Stimulated activated CD4-positive, alpha-beta T cell treated with anti-CD3 and anti-CD28 coated beads, TNF-alpha, amount 100 ng/mL, for 24 hours (primary cell): ENCODE results near the gene SCAP.
"Not testable (repeated sequence)": the region's sequence is repeated elsewhere in the genome, so short reads cannot be mapped to it uniquely, and the experiment has no call there.

Experiments used
- DNase-seq, 3 experiments: peaks; one replicate each; pipeline ENCODE4 v3.0.0-alpha.2; 2020; ENCODE audit warnings: low read depth in 3 of 3

SCAP gene

GRCh38 chr3:47475570-47476329 is at the start of gene SCAP:
Gene SCAP (minus strand): TSS chr3:47475941. CDS start chr3:47442993, 32,948 bp downstream.
- peak; percentile 93 to 94 (median 94) for DNase-seq

DNA sequence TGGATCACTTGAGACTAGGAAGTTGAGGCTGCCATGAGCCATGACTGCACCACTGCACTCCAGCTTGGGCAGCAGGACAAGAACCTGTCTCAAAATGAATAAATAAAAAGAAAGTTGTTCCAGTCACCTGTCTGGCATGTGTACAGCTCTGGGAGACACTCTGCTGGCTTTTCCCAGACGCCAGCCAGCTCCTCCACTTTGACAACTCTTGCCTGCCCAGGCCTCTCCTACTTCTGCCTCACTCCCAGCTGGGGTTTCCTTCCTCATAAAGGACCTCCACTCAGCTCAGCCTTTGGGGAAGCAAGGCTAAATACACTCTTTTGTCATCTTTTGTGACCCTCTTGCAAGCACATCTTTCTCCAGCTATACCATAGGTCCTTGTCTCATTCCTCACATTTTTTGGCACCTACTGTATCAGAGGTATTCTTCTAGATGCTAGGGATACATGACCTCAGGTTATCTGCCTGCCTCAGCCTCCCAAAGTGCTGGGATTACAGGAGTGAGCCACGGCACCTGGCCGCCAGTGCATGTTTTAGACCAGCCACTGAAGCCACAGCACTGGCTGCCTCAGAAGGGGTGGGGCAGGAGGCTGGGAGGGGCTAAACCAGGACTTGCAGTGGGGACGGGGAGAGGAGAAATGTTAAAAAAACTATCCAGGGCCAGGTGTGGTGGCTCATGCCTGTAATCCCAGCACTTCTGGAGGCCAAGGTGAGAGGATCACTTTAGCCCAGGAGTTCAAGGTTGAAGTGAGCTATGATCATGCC is 47.8 kb upstream of the SCAP start:
- DNase-seq: no peak

DNA sequence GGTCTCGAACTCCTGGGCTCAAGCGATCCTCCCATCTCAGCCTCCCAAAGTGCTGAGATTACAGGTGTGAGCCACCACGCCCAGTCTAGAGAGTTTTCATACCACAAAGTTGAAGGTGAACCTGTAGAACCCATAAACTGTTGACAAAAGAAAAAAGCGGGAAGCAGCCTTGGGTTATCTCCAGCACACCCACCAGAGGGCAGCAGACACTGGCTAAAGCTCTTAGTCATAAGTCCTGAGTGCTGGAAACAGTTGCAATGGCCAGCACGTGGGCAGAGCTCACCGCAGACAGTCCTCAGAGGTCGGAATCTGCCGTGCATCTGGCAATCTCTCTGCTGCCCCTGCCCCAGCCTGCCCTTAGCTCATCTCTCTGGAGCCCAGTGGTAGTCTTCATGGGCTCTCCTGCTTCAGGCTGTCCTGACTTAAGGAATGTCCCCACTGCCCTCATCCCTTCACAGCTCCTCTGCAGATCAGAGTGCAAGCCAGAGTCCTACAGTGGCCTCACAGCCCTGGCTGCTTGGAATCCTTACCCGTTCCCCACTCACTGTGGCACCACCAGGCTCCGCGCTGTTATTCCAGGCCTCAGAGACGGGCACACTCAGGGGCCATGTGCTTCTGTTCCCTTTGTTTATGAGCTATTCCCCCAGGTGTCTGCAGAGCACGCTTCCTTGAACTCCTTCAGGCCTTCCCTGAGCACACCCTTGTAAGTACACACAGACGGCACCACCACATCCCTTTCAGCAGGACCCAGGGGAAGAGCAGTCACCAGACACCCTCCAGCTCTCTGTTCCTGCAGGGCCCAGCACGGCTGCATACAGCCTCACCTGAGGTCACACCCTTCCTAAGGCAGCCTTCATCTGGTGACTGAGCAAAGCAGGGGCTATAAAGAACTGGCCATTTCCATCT is 46.6 kb upstream of the SCAP start:
- peak; percentile 44 to 79 (median 62) for DNase-seq

- no peak for DNase-seq
Observed at GRCh38 chr3:47520756-47521155, 45.0 kb upstream of the SCAP start.

GRCh38 chr3:47517937-47518336 is 42.2 kb upstream of the SCAP start:
- DNase-seq: no peak

- no peak for DNase-seq
Observed at GRCh38 chr3:47515864-47516319, 40.2 kb upstream of the SCAP start.

DNA sequence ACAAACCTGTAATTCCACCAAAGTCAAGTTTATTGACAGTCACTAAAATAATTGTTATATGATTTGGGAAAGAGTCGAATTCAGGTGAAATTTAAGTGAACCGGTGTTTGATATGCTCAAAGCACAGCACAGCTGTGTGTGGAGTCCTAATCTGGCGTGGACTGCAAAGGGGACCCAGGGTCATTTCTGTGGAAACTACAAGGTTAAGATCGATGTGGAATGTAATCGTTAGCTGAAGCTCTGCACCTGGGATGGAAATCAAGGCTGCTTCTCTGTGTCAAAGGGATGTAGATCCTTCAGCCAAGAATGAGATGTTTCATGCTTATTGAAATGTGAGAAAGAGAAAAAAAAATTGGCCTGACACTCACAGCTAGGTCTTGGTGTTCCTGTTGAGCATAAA is 39.4 kb upstream of the SCAP start:
- DNase-seq: no peak

GRCh38 chr3:47513125-47513929 is 37.6 kb upstream of the SCAP start, which contains the start of gene ELP6:
Gene ELP6 (minus strand): TSS chr3:47513712. CDS start chr3:47513590, 122 bp downstream.
- peak; percentile 93 to 97 (median 93) for DNase-seq

GRCh38 chr3:47512416-47513124 is 36.8 kb upstream of the SCAP start:
- peak in 1 of 3 experiments; percentile 19 for DNase-seq

DNA sequence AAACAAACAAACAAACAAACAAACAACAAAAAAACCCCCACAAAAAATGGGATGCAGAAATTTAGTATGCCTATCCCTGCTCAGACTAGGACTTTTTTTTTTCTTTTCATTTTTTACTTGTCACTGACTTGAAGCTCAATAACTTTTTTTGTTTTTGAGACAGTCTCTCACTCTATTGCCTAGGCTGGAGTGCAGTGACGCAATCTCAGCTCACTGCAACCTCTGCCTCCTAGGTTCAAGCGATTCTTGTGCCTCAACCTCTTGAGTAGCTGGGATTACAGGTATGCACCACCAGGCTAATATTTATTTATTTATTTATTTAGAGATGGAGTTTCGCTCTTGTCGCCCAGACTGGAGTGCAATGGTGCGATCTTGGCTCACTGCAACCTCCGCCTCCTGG is 29.5 kb upstream of the SCAP start:
- DNase-seq: not testable (repeated sequence)

GRCh38 chr3:47504113-47504512 is 28.4 kb upstream of the SCAP start:
- DNase-seq: no peak

DNA sequence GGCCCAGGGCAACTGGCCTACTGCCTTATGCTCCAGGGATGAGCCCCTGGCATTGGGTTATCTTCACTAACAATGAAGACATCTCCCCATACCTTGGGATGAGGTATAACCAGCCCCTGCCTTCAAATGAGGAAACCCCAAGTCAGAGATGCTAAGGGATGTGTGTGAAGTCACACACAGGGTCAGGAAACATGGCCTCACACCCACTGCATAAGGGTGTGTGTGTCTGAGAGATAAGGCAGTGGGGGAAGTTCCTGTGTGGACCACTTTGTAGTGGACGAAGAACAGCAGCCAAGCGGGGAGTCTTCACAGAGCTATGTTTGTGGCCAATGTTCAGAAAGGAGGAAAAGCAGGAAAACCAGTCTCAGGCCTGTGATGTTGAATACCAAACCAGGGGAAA is 27.3 kb upstream of the SCAP start:
- DNase-seq: no peak

DNA sequence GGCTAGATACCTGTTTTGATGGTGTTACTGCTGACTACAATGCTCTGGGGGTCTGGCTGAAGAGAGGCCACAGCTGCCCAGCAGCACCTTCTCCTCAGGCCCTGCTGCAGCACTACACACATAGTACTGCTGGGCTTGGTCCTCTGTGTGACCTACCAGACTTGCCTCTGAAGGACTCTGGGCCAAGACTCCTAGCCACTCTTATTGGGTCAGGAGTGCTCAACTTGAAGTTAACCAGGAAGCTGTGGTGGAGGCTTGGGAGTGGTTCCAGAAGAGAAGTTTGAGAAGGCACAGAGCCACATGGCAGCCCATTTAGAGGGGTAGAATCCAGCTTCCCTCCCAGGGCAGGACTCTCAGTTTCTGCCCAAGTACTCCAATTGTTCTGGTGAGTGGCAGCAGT is 21.2 kb upstream of the SCAP start:
- DNase-seq: no peak

- no peak for DNase-seq
Observed at GRCh38 chr3:47495886-47496285, 20.1 kb upstream of the SCAP start.

DNA sequence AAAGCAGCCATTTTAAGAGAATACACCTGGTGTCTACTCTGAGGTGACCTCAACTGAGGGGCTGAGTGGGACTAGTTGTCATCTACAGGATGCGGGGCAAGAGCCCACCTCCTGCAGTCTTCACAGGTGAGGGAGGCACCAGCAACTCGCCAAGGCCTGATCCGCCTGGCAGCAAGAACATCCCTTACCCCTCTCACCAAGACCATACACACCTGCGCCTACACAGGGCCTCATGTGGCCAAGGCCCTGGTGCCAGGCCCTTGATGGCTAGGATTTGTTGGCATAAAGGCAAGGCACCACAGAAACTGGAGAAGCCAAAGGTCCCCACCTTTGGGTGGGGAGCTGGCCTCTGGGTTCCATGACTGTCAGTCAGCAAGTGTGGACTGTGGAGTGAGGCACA is 19.4 kb upstream of the SCAP start:
- DNase-seq: no peak

DNA sequence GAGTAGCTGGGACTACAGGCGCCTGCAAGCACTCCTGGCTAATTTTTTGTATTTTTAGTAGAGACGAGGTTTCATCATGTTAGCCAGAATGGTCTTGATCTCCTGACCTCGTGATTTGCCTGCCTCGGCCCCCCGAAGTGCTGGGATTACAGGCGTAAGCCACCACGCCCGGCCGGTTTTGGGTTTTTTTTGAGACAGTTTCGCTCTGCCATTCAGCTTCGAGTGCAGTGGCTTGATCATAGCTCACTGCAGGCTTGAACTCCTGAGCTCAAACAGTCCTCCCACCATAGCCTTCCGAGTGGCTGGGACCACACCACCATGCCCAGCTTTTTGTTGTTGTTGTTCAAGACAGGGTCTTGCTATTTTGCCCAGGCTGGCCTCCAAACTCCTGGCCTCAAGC is 16.0 kb upstream of the SCAP start:
- DNase-seq: no peak

DNA sequence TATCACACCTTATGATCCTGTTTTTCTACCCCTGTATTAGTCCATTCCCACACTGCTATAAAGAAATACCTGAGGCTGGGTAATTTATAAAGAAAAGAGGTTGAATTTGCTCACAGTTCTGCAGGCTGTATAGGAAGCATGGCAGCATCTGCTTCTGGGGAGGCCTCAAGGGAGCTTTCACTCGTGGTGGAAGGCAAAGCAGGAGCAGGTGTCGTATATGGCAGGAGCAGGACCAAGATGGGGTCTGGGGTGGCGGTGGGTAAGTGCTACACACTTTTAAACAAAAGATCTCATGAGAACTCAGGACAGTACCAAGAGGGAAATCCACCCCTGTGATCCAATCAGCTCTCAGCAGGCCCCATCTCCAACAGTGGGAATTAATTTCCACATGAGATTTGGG is 15.4 kb upstream of the SCAP start:
- no peak for DNase-seq

GRCh38 chr3:47487265-47487664 is 11.5 kb upstream of the SCAP start:
- DNase-seq: no peak

GRCh38 chr3:47485812-47486211 is 10.1 kb upstream of the SCAP start:
- no peak for DNase-seq

- no peak for DNase-seq
Observed at GRCh38 chr3:47482366-47482765, 6.6 kb upstream of the SCAP start.
